WTC11 (cell line): Measurements from ENCODE around the gene NUDT14. TPM values are rescaled to one million over a fixed set of nuclear protein-coding genes. Genes with fewer than 3 reads are reported as not detected.

Experiments used
- ATAC-seq: fragments of 200-7000 bp; cut with Tn5 transposase; 2 replicates; pipeline ENCODE4 v1.10.0; 2021; ENCODE audit warnings: mild to moderate bottlenecking, moderate library complexity
- CTCF ChIA-PET: fragments of 300-600 bp; sonication (Branson Sonifier 250); formaldehyde crosslinking; loops from one replicate; lab custom pipeline; 2021; ENCODE audit warnings: antibody characterized with exemption; lab: Charles Lee
- POLR2A ChIA-PET: fragments of 350-600 bp; sonication (Branson Sonifier 250); formaldehyde crosslinking; loops from one replicate; lab custom pipeline; 2021; ENCODE audit warnings: antibody characterized with exemption; lab: Charles Lee
- DNase-seq: peaks from one replicate; pipeline ENCODE4 v3.0.0; 2021; ENCODE audit warnings: low spot score
- H3K27ac Mint-ChIP-seq: 2 replicates; pipeline ENCODE4 v1.8.0; 2021; ENCODE audit warnings: mixed read lengths
- H3K27me3 Mint-ChIP-seq: 2 replicates; pipeline ENCODE4 v1.8.0; 2021; ENCODE audit warnings: low read depth, mild to moderate bottlenecking, moderate library complexity, mixed read lengths
- H3K36me3 Mint-ChIP-seq: 2 replicates; pipeline ENCODE4 v1.8.0; 2021; ENCODE audit warnings: mixed read lengths
- H3K4me1 Mint-ChIP-seq: 2 replicates; pipeline ENCODE4 v1.8.0; 2022; ENCODE audit warnings: mixed read lengths
- H3K4me3 Mint-ChIP-seq: 2 replicates; pipeline ENCODE4 v1.8.0; 2021; ENCODE audit warnings: mild to moderate bottlenecking, moderate library complexity, mixed read lengths
- H3K9me3 Mint-ChIP-seq: 2 replicates; pipeline ENCODE4 v1.8.0; 2021; ENCODE audit warnings: mixed read lengths
- AR ChIP-seq: fragments of 250-450 bp; sonication (Bioruptor Pico); IDR thresholded peaks from 2 replicates; pipeline ENCODE4 v1.9.0; 2021; ENCODE audit warnings: mild to moderate bottlenecking
- ATF1 ChIP-seq: sonication (generic); formaldehyde crosslinking; IDR thresholded peaks from 2 replicates; pipeline ENCODE4 v1.8.1; 2023; ENCODE audit warnings: mild to moderate bottlenecking, moderate library complexity, missing genetic modification reagents
- FOXJ3 ChIP-seq: sonication (generic); formaldehyde crosslinking; IDR thresholded peaks from 2 replicates; pipeline ENCODE4 v1.9.0; 2021; ENCODE audit warnings: missing genetic modification reagents, mild to moderate bottlenecking, borderline replicate concordance
- FOXP1 ChIP-seq: sonication (generic); formaldehyde crosslinking; IDR thresholded peaks from 2 replicates; pipeline ENCODE4 v1.8.0; 2022; ENCODE audit warnings: missing genetic modification reagents, mild to moderate bottlenecking, moderate library complexity, borderline replicate concordance
- FOXP4 ChIP-seq: sonication (generic); formaldehyde crosslinking; IDR thresholded peaks from 2 replicates; pipeline ENCODE4 v1.8.0; 2022; ENCODE audit warnings: mild to moderate bottlenecking, missing genetic modification reagents
- IRF2 ChIP-seq: sonication (generic); formaldehyde crosslinking; IDR thresholded peaks from 2 replicates; pipeline ENCODE4 v1.8.0; 2022; ENCODE audit warnings: low read depth, missing genetic modification reagents, borderline replicate concordance
- KAT7 ChIP-seq: sonication (generic); formaldehyde crosslinking; IDR thresholded peaks from 2 replicates; pipeline ENCODE4 v1.8.1; 2023; ENCODE audit warnings: missing genetic modification reagents, mild to moderate bottlenecking, borderline replicate concordance
- MLX ChIP-seq: sonication (generic); formaldehyde crosslinking; IDR thresholded peaks from 2 replicates; pipeline ENCODE4 v1.8.1; 2023; ENCODE audit warnings: mild to moderate bottlenecking, missing genetic modification reagents, moderate library complexity
- NFATC4 ChIP-seq: fragments of 250-450 bp; sonication (Bioruptor Pico); IDR thresholded peaks from 2 replicates; pipeline ENCODE4 v1.9.0; 2021; ENCODE audit warnings: mild to moderate bottlenecking
- NFYB ChIP-seq: sonication (generic); formaldehyde crosslinking; conservative IDR thresholded peaks from 2 replicates; pipeline ENCODE4 v1.8.0; 2022; ENCODE audit warnings: low read depth, missing genetic modification reagents
- NR2C2 ChIP-seq: sonication (generic); formaldehyde crosslinking; IDR thresholded peaks from 2 replicates; pipeline ENCODE4 v1.8.0; 2022; ENCODE audit warnings: mild to moderate bottlenecking, missing genetic modification reagents
- OVOL2 ChIP-seq: fragments of 250-450 bp; sonication (Bioruptor Pico); IDR thresholded peaks from 2 replicates; pipeline ENCODE4 v1.9.0; 2021; ENCODE audit warnings: mild to moderate bottlenecking, borderline replicate concordance
- SMAD3 ChIP-seq: sonication (generic); formaldehyde crosslinking; IDR thresholded peaks from 2 replicates; pipeline ENCODE4 v1.8.0; 2022; ENCODE audit warnings: missing genetic modification reagents, mild to moderate bottlenecking, borderline replicate concordance
- STAT6 ChIP-seq: sonication (generic); formaldehyde crosslinking; conservative IDR thresholded peaks from 2 replicates; pipeline ENCODE4 v1.8.1; 2023; ENCODE audit warnings: mild to moderate bottlenecking, low read depth, missing genetic modification reagents, moderate library complexity
- TEAD4 ChIP-seq: sonication (generic); formaldehyde crosslinking; IDR thresholded peaks from 2 replicates; pipeline ENCODE4 v1.8.0; 2022; ENCODE audit warnings: mild to moderate bottlenecking, missing genetic modification reagents
- USF2 ChIP-seq: sonication (generic); formaldehyde crosslinking; IDR thresholded peaks from 2 replicates; pipeline ENCODE4 v1.8.1; 2023; ENCODE audit warnings: mild to moderate bottlenecking, missing genetic modification reagents, moderate library complexity
- ZBTB21 ChIP-seq: sonication (generic); formaldehyde crosslinking; IDR thresholded peaks from 2 replicates; pipeline ENCODE4 v1.8.1; 2023; ENCODE audit warnings: mild to moderate bottlenecking, missing genetic modification reagents, borderline replicate concordance
- ZNF121 ChIP-seq: sonication (generic); formaldehyde crosslinking; IDR thresholded peaks from 2 replicates; pipeline ENCODE4 v1.8.0; 2023; ENCODE audit warnings: missing genetic modification reagents
- ZNF232 ChIP-seq: sonication (generic); formaldehyde crosslinking; IDR thresholded peaks from 2 replicates; pipeline ENCODE4 v1.8.0; 2022; ENCODE audit warnings: mild to moderate bottlenecking, missing genetic modification reagents
- ZNF317 ChIP-seq: sonication (generic); formaldehyde crosslinking; IDR thresholded peaks from 2 replicates; pipeline ENCODE4 v1.8.1; 2023; ENCODE audit warnings: low read depth, mild to moderate bottlenecking, moderate library complexity, missing genetic modification reagents, borderline replicate concordance
- ZNF423 ChIP-seq: fragments of 250-450 bp; sonication (Bioruptor Pico); IDR thresholded peaks from 2 replicates; pipeline ENCODE4 v2.1.2; 2022; ENCODE audit warnings: mild to moderate bottlenecking, moderate library complexity
- total RNA-seq: library from RNA; stranded (reverse); gene quantifications from 3 replicates; pipeline ENCODE4 v1.2.3, GENCODE V29; 2021

Gene NUDT14
- total RNA-seq, 1 experiment from 2014 or later: 35.4 TPM

GRCh38 chr14:105151084-105151837 is 29.9 kb downstream of the NUDT14 start:
- Mint-ChIP-seq H3K36me3 (no peaks in the 10 kb centered on the region), H3K4me1 (no peaks in the 10 kb centered on the region), H3K27ac (no peak overlapping the region), H3K9me3 (no peaks in the 10 kb centered on the region), H3K4me3 (no peak overlapping the region), H3K27me3 (no peaks in the 10 kb centered on the region)
- no peak for DNase-seq
- POLR2A ChIA-PET: no interaction called here
- CTCF ChIA-PET: interaction anchor here (1.2 kb wide), 1 partner anchor 61 kb away, joined by 4 read pairs; no protein-coding TSS in a partner anchor
- TF ChIP-seq TEAD4 (CRISPR knock-in tag) (no peak), NR2C2 (CRISPR knock-in tag) (no peak), OVOL2 (CRISPR knock-in tag) (no peak), NFATC4 (CRISPR knock-in tag) (no peak), ZNF121 (CRISPR knock-in tag) (no peak), MLX (CRISPR knock-in tag) (no peak), ZNF423 (CRISPR knock-in tag) (no peak), NFYB (CRISPR knock-in tag) (no peak), STAT6 (CRISPR knock-in tag) (no peak), IRF2 (CRISPR knock-in tag) (no peak), USF2 (no peak), ZNF317 (CRISPR knock-in tag) (no peak), SMAD3 (CRISPR knock-in tag) (no peak), ZBTB21 (CRISPR knock-in tag) (no peak)
- ATAC-seq: no peak

GRCh38 chr14:105150368-105151083 is 30.6 kb downstream of the NUDT14 start:
- ATAC-seq: no peak
- no peaks in the 10 kb centered on the region for H3K36me3 Mint-ChIP-seq
- TF ChIP-seq ATF1 (CRISPR knock-in tag): no peak
- no peak for TF ChIP-seq KAT7 (CRISPR knock-in tag)
- TF ChIP-seq ZNF232: no peak
- TF ChIP-seq AR (CRISPR knock-in tag): no peak
- no peak for TF ChIP-seq FOXP4
- no peak for TF ChIP-seq FOXP1 (CRISPR knock-in tag)
- no peak for TF ChIP-seq NR2C2 (CRISPR knock-in tag)
- TF ChIP-seq FOXJ3 (CRISPR knock-in tag): no peak

More at GRCh38 chr14:105150368-105151083, 30.6 kb downstream of the NUDT14 start:
- Mint-ChIP-seq H3K27ac (no peak overlapping the region), H3K27me3 (no peaks in the 10 kb centered on the region), H3K9me3 (no peaks in the 10 kb centered on the region), H3K4me3 (no peak overlapping the region), H3K4me1 (no peaks in the 10 kb centered on the region)
- no peak for DNase-seq
- ChIA-PET CTCF (interaction anchor here (1.5 kb wide), 1 partner anchor 56 kb away, joined by 3 read pairs; no protein-coding TSS in a partner anchor), POLR2A (no interaction called here)
